HuH-7 (cell line): ENCODE measurements around the gene TBC1D16.

Source experiments
- DNase-seq: peaks from one replicate; pipeline ENCODE4 v3.0.0; 2011; ENCODE audit warnings: low spot score

Gene TBC1D16

GRCh38 chr17:79987187-79987934 lies 48.3 kb downstream of the TBC1D16 start:
- no peak for DNase-seq

DNA sequence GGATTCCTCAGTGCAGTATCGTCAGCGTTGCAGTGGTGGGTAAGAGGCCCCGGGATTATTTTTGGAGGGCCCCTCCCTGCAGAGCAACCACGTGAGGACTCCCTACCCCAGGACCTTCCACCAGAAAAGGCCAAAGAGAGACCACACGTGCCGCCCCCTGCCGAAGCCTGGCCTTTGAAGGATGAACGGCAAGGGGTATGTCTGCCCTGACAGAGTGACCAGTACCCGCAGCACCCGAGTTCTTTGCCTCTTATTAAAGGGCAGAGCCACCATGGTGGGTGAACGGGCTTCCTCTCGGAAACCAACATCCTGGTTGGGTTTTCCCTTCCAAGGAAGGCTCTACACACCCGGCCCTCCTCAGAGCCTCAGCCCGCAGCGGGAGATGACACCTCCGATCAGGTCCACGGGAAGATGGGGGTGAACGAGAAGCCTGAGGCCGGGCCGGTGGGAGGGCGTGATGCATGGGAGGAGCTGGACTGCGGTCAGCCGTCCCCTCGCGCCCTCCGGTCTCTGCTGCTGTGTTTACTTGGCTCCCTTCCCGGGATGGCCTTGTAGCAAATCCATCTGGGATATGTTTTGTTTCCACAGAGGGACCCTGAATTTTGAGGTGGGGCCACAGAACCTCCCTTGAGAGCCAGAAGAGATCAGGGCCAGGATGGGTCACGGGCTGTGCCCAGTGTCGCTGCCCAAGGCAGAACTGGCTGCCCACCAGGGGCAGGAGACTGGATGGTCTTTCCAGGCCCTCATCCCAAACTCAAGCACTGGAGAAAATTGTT lies 49.1 kb downstream of the TBC1D16 start:
- no peak for DNase-seq

DNA sequence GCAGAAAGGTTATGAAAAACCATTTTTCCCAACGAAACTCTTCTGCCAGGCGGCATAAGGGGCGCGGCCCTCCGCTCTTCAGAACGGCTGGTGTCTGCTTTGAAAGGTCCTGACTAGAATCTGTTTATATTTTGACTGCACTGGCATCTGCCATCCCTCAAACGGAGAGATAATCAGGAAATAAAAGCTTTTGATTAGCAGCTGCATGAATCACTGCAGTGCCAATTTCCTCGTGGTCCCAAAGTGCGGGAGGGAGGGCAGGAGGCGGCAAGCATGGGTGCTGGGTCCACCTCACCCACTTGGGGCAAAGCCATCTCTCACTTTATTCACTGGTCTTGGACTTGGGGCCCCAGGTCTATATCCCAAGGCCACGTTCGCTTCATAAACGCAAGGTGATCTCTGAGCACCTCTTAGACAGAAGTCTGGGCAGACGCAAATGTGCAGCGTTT lies 49.7 kb downstream of the TBC1D16 start:
- DNase-seq, result no peak

DNA sequence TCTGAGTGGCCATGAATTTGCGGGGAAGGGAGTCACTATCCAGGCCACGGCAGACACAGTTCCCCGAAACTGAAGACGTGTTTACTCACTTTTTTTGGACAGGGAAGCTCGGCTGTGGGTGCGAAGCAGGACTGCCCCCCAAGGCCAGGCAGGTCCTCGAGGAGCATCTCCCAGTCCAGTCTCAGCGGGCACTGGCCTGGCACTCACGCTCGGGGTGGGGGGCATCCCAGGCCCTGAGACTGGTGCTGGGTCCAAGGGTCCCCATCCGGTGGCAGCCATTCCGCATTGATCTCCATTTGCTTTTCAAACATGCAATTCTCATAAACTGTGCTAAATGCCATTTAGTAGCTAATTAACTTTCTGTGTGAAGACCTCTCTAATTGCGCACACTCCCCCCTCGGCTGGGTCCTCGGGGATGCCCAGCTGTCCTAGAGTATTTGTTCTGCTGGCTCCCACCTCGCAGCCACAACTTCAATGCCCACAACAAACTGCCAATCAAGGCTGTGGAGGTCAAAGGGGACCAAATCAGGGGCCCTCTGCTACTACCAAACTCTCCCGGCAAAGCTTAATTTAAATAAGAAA lies 50.2 kb downstream of the TBC1D16 start:
- DNase-seq, result no peak

- DNase-seq, result no peak
Observed at GRCh38 chr17:79984877-79985276, 50.8 kb downstream of the TBC1D16 start.

DNA sequence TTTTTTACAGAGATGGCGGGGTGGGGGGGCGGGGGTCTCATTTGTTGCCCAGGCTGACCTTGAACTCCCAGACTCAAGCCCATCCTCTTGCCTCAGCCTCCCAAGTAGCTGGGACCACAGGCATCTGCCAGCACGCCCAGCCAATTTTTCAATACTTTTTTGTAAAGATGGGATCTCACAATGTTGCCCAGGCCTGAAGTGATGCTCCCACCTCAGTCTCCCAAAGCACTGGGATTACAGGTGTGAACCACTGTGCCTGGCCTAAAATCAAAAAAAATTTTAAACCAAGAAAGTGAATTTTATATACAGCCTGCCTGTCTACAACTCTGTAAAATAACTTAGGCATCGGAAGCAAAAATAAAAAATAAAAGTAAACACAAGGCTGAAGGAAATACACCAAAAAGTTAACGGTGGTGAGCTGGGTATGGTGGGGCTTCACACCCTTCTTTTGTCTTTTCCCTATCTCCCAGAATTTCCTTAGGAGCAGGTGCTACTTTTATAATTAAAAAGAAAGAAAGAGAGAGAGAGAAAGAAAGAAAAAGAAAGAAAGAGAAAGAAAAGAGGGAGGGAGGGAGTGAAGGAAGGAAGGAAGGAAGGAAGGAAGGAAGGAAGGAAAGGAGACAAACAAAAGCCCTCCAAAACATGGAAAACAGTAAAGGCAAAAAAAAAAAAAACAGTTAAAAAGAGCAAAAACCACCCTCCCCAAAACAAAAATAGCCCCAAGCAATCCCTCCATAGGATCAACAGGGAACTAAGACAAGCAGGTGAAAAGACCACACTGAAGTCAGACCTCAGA lies 51.4 kb downstream of the TBC1D16 start:
- no peak for DNase-seq

GRCh38 chr17:79983456-79983855 lies 52.2 kb downstream of the TBC1D16 start:
- no peak for DNase-seq

DNA sequence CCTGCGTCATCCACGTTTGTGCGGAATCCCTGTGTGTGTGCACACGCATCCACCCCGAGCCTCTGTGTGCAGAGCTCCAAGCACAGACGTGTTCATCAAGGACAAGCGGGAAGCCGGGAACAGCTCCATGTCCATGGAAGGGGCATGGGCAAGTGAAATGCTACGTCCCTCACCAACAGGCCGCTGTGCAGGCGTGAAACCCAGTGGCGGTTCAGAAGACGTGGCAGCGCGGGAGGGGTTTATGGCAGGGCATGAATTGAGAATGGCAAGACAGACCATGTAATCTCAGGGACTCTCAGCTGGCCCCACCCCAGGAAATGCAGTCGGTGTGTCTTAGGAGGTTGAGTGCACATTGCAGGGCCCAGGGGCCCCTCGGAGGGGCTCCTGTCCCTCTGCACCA lies 52.7 kb downstream of the TBC1D16 start:
- no peak for DNase-seq

GRCh38 chr17:79981661-79982101 lies 54.0 kb downstream of the TBC1D16 start:
- no peak for DNase-seq

DNA sequence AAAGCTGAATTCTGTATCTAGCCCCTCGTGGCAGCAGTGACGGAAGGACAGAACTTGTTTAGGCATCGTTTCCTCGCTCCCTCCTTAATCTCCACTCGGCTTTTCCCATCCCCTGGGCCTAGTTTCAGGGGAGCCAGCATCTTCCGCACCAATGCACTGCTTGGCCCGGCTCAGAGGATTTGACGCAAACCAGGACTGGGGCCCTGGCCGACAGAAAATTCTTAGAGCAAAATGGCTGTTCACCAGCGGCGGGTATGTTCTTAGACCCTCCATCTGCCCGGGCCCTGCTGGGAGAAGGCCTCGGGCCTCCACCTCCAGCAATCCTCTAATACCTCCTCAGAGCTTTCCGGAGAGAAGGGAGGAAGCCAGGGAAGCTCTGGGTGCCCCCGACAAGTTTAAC lies 54.6 kb downstream of the TBC1D16 start:
- no peak for DNase-seq

DNA sequence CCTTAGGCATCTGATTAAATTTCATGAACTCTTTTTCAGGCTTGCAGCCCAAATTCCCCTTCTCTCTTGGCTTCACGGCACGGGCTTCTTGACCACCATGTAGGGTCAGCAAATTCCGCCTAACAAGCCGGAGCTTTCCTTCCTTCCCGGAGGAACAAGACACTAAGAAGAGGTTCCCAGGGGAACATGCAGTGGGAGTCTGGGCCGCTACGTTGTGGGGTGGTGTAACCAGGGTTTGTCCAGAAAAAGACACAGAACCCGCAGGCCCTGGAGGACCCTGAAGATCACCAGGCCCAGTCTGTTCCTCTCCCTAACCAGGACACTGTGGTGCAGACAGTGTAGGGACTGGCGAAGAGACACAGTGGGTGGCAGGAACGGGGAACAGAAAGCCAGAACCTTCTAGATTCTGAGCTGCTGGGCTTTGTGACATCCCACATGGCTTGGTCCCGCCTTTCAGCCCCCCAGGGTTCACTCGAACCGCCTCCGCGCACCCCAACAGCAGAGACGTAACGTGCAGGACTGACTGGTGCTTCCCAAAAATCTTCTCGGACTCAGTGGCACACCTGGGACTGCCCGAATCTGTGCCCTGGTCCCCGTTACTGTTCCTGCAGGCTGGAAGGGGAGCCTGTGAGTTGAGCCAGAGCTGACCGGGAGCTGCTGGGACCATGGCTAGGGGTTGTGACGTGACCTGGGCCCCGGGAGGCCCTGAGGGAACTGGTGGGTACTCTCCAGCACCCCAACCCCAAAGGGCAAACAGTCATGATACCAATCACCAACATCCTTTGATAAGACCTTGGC lies 55.2 kb downstream of the TBC1D16 start:
- no peak for DNase-seq

DNA sequence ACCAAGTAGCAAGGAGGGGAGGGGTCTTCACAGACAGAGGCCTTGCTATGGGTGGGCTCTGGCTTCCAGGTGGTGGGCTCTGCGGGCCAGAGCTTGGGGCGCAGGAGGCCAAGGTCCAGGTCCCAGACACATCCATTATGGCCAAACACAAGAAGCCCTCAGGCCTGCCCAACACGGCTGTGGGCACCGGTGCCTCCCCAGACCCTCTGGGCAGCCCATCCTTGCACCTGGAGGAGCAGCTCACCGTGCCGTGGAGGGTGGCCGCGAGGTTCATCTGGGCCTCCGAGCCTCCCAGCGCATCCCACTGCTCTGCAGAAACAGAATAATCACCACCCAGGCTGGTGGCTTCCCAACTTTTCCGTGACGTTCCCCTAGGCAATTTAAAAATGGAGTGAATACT lies 55.9 kb downstream of the TBC1D16 start:
- no peak for DNase-seq

DNA sequence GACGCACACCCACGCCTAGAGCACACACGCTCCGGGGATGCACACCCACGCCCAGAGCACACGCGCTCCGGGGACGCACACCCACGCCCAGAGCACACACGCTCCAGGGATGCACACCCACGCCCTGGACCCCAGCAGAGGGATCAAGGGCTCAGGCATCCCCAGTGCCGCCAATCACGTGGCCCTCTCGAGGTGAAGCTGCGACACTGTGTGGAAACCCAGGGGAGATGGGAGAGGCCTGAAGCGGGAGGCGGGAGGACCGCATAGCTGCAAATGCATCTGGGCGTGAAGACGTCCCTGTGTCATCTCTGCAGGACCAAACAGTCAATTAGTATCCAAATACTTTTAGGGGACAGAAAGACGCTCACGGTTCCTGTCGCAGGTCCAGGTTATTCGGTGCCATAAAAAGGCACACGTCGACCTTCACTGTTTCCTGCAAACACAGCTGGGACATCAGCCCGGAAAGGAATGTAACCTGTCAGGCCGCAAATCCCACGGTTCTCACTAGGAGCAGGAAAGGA lies 56.4 kb downstream of the TBC1D16 start:
- no peak for DNase-seq

DNA sequence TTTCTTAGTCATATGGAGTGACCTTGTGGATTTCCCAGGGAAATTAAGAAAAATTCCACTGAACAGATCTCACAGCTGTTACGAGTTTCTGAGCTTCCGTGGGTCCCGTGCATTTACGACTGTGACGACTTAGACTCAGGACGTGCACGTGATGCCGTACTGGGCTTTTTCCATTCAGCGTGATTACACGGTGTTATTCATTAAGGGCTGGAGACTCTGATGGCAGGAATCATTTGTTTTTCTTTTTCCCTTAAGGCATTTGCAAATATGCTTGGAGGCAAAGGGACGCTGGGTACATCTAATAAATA lies 57.2 kb downstream of the TBC1D16 start:
- DNase-seq, result no peak

DNA sequence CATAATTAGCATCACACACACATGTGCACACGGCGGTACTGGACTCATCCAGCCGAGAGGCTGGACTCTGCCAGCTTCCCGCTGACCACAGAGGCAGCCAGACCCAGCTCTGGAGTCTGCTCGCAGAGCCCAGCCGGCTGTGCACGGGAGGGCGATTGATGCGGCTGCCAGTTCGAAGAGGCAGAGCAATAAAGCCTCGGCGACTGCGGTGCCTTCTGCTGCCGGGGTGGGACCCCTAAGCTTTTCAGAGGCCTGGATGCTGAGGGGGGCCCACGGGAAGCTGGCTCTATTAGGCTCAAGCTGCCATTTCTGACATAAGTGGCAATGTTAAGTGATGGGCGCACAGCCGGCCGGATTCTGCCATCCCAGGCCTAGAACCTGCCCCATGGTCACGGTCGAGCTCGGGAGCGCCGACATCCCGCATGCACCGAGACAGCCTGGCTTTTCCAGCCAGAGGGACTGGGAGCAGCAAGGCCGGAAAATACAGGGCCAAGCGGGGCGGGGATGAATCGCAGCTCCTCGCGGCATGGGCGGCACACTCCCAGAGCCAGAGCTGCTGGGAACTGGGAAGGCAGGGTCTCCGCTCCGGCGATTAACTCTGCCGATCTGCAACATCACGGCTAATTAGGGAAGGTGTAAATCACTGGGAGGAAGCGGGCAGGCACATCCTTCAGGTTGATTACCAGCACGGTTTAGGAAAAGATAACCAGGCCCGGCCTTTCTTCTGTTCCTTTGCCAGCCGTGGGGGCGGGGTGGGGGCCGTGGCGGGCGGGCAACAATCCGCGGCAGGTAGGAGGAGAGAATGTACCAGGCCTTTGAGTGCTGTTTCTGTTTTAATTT lies 57.7 kb downstream of the TBC1D16 start:
- no peak for DNase-seq

- DNase-seq, result no peak
Observed at GRCh38 chr17:79977161-79977631, 58.5 kb downstream of the TBC1D16 start.

DNA sequence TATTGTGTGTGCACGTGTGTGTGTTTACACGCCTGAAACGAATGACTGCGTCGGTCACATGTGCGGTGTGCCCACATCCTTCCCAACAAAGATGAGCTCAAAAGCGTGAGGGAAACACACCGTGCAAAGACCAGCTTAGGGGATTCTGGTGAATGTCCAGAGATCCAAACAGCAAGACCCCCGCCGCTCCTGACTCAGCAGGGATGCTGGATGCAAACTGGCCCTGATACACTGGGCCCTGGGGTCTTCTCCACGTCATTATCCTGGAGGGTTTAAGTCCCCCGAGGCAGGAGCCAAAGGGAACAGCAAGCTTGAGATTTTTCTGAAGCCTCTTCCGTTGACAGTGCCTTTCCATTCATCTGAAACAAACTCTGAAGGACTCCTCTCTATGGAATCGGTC lies 59.2 kb downstream of the TBC1D16 start:
- DNase-seq, result no peak

DNA sequence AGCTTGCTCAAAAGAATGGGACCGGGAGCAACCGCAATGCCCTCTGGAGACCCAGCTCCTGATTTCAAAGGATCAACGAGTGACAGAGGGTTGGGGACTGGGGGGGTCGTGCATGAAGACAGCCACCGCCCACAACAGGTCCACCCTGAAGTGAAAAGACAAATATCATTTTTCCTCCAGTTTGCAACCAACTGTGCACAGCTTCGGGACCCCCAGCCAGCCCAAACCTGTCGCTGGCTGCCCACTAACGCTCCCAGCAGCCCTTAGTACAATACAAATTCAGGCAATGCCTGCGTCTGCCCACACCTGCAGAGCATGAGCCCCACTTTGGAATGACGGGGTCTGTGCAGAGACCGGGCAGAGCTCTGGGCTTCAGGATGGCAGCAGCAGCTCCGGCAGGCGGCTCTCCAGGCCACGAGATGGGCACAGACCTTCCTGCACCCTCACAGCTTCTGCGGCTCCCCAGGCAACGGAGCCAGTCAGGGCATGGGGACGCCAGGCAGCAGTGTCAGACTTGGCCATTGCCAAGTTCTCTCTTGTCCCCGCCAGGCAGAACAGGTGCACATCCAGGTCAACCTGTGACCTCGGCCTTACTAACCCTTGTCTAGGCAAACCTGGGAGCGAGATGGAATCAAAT lies 60.1 kb downstream of the TBC1D16 start:
- DNase-seq, result no peak

- no peak for DNase-seq
Observed at GRCh38 chr17:79974566-79975497, 60.8 kb downstream of the TBC1D16 start.
